ENCODE measurements around the gene CISD1.
"Not testable (repeated sequence)": the region's sequence is repeated elsewhere in the genome, so short reads cannot be mapped to it uniquely, and the experiment has no call there.

Gene CISD1
- 2.6 to 7.2 (median 4.0) reads per million in 4 donors for total RNA-seq

GRCh38 chr10:58268946-58269781 is at the start of gene CISD1:
Gene CISD1 (plus strand): TSS chr10:58269162. CDS start chr10:58269274, 112 bp downstream.
- peak; percentile 91 to 98 (median 92) for DNase-seq

- DNase-seq, result no peak
Observed at GRCh38 chr10:58219875-58220274, 49.1 kb upstream of the CISD1 start.

GRCh38 chr10:58220769-58221451 is 48.1 kb upstream of the CISD1 start:
- no peak for DNase-seq

- no peak for DNase-seq
Observed at GRCh38 chr10:58225654-58226053, 43.3 kb upstream of the CISD1 start.

- DNase-seq, result not testable (repeated sequence)
Observed at GRCh38 chr10:58229856-58230255, 39.1 kb upstream of the CISD1 start.

- DNase-seq, result peak in 1 of 5 donors; percentile 1
Observed at GRCh38 chr10:58237014-58237834, 31.7 kb upstream of the CISD1 start.

GRCh38 chr10:58239561-58240169 is 29.3 kb upstream of the CISD1 start:
- no peak for DNase-seq

GRCh38 chr10:58240531-58240930 is 28.4 kb upstream of the CISD1 start:
- DNase-seq, result no peak

GRCh38 chr10:58241346-58241745 is 27.6 kb upstream of the CISD1 start:
- DNase-seq, result no peak

GRCh38 chr10:58243269-58243668 is 25.7 kb upstream of the CISD1 start:
- DNase-seq, result no peak

GRCh38 chr10:58243801-58244200 is 25.2 kb upstream of the CISD1 start:
- DNase-seq, result not testable (repeated sequence)

- not testable (repeated sequence) for DNase-seq
Observed at GRCh38 chr10:58244242-58244641, 24.7 kb upstream of the CISD1 start.

- DNase-seq, result not testable (repeated sequence)
Observed at GRCh38 chr10:58244666-58245065, 24.3 kb upstream of the CISD1 start.

GRCh38 chr10:58253184-58253583 is 15.8 kb upstream of the CISD1 start:
- DNase-seq, result no peak

GRCh38 chr10:58254644-58255043 is 14.3 kb upstream of the CISD1 start:
- no peak for DNase-seq

- not testable (repeated sequence) for DNase-seq
Observed at GRCh38 chr10:58256013-58256780, 12.8 kb upstream of the CISD1 start.

GRCh38 chr10:58258977-58259692 is 9.8 kb upstream of the CISD1 start:
- DNase-seq, result no peak

GRCh38 chr10:58260334-58260733 is 8.6 kb upstream of the CISD1 start:
- DNase-seq, result no peak

GRCh38 chr10:58262766-58263165 is 6.2 kb upstream of the CISD1 start:
- no peak for DNase-seq

GRCh38 chr10:58264780-58265179 is 4.2 kb upstream of the CISD1 start:
- no peak for DNase-seq

- DNase-seq, result no peak
Observed at GRCh38 chr10:58265249-58265648, 3.7 kb upstream of the CISD1 start.
